ENCODE data around the gene DBN1. TPM values are rescaled to one million over a fixed set of nuclear protein-coding genes. Genes with fewer than 3 reads are reported as not detected.
"Not testable (repeated sequence)": the region's sequence is repeated elsewhere in the genome, so short reads cannot be mapped to it uniquely, and the experiment has no call there.

The DBN1 gene
- total RNA-seq, 1 donor from 2014 or later: 83.3 TPM

DNA sequence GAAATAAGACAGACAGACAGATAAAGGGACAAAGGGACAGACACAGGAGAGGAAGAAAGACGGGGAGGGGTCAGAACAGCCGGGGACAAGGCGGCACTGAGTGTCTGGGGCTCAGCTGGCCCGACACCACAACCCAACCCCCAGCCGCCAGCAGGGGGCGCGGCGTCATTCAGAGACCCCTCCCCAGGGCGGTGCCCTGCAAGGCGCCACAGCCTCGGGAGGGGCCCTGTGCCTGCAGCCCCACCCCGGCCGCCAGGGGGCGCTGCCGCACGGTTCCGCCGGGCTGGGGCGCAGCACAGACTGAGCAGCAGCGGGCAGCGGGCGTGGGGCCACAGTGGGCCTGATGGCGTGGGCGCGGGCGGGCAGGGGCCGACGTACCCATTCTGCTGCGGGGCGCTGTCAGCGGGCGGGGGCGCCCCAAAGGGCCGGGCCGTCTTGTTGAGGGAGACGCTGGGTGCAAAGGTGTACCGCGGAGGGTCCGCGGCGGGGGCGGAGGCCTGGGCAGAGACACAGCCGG is 18.1 kb upstream of the DBN1 start:
- peak; percentile 55 for DNase-seq (ENCODE audit: low spot score)

DNA sequence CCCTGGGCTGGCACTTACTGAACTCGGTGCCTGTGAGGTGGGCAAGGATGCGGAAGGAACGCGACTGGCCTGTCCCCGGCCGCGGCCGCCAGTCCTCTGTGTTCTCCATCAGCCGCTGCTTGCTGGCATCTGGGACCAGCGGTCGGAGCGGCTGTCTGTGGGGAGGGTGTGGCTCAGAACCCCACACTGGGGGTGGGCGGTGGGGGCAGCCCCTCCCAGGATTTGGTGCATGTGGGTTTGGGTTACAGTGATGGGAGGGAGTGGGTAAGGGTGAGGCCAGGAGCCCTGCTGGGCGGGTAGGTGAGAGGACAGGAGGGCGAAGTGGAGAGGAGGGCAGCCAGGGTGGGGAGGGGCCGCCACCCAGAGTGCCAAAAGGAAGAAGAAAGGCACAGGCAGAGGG is 17.6 kb upstream of the DBN1 start:
- DNase-seq (ENCODE audit: low spot score): no peak

DNA sequence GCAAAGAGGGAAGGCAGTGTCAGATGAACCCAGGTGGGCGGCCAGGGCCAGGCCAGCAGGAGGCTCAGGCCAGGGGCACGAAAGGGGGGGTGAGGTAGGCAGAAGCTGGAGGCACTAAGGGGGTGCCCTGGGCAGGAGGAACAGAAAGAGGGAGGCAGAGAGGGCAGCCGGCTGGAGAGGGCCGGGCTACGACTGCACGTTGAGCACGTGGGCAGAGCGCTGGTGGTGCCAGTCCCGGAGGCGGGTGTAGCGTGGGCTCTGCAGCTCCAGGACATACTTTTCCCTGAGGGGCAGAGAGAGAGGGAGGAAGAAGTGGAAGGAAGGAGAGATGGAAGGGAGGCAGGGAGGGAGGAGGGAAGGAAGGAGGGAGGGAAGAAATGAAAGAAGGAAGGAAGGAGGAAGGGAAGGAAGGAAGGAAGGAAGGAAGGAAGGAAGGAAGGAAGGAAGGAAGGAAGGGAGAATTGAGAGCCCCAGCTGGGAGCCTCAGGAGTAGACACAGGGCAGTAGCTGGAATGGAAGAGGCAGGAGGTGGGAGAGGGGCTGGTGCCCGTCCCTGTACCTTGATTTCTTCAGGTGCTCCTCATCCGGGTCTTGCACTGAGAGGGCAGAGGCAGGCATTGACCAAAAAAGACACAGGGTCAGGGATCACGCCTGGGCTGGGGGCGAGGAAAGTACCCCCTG is 17.0 kb upstream of the DBN1 start:
- DNase-seq (ENCODE audit: low spot score): no peak

DNA sequence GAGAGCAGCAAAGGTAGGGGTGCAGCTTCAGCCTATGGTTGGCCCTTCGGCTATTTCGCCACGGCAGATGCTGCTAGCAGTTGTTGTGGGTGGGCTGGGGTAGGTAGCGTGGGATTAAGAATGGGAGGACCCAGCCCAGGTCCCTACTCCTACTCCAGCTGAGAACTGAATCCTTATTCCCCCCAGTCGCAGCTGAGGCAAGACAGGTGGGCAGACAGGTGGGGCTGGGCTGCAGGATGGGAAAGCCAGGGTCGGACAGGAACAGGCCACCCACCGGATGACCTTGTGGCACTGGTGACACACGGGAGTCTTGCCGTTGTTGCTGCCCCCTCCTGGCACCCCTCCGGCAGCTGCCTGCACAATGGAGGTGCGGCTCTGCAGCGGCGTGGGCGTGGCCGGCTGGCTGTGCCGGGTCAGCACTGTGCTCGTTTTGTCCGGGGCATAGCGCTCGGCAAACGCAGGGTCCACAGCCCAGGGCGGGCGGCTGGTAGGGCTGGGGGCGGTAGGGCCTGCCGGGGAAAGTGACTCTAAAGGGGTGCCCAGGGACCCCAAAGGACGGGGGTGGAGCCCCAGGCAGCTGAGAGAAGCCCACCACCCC is 15.8 kb upstream of the DBN1 start:
- no peak for DNase-seq (ENCODE audit: low spot score)

DNA sequence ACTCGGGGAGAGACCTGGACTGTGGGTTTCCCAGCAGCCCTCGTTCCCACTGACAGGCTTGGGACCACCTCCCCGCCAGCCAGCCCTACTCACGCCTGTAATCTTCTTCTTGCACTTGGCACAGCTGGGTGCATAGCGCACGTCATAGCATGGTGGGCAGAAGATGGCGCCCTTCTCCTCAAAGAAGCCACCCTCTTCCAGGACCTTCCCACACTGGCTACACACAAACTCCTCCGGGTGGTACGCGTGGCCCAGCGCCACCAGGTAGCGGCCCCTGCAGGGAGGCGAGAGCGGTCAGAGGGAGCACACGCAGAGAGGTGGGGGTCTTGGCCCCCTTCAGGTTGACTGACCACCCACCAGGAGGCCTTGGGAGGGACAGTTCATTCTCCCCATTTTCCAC is 14.5 kb upstream of the DBN1 start:
- DNase-seq (ENCODE audit: low spot score): no peak

DNA sequence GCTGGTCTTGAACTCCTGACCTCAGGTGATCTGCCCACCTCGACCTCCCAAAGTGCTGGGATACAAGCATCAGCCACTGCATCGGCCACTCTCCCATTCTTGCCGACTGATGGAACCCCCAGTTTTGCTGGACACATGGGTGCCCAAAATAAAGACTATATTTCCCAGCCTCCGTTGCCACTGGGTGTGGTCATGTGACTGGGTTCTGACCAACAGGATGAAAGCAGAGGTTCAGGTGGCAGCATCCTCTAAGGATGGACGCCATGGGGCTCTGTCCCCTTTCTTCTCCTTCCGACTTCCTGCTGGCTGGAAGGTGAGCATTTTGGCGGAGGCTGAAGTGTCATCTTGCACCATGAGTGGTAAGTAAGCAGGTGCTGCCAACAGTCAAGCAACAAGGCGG is 13.7 kb upstream of the DBN1 start:
- DNase-seq (ENCODE audit: low spot score): no peak

DNA sequence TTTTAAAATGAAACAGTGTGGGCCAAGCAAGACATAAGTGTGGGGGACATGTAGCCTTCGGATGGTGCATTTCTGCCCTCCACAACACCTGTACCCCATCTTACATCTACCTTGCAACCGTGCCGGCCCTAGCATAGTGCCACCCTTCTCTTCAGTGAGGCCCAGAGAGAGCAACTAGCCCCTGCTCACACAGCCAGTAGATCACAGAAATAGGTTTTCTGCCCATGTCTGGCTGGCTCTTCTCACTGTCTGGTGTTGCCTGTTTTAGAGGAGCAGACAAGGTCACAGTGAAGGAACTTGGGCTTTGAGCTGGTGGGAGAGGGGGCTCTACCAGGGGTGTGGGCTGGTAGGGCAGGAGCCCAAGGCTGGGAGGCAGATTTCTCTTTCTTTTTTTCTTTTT is 12.8 kb upstream of the DBN1 start:
- DNase-seq (ENCODE audit: low spot score): no peak

DNA sequence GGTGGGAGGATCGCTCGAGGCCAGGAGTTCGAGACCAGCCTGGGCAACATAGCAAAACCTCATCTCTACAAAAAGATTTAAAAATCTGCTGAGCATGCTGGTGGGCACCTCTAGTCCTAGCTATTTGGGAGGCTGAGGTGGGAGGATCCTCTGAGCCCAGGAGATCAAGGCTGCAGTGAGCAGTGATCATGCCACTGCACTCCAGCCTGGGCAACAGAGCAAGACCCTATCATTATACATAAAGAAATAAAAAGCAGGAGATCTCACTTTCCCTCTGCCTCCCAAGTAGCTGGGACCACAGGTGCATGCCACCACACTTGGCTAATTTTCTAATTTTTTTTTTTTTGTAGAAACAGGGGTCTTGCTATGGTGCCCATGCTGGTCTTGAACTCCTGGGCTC is 12.3 kb upstream of the DBN1 start:
- DNase-seq (ENCODE audit: low spot score): not testable (repeated sequence)

DNA sequence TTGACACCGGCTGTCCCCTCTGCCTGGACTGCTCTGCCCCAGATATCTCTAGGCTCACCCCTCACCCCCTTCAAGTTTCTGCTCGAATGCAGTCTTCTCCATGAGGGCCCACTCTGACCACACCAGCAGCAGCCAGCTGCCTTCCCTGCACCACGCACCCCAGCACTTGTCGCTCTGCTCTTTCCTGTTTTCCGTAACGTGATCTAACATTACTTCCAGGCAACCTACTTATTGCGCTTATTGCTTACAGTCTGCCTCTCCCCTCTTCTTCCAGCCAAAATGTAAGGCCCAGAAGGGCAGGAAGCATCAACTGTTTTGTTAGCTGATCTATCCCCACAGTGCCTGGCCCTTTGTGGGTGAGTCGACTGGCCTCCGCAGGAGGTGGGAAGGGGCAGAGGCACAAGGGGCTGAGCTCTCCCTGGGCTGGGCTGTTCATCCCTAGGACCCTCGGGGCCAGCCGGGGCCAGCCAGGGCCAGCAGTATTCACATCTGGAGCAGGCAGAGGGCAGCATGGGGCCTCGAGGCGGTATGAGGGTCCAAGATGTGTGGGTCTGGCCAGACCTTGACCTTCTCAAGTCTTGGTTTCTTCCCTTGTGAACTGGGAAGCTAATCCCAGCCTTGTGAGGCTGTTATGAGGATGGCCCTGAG is 11.6 kb upstream of the DBN1 start:
- no peak for DNase-seq (ENCODE audit: low spot score)

DNA sequence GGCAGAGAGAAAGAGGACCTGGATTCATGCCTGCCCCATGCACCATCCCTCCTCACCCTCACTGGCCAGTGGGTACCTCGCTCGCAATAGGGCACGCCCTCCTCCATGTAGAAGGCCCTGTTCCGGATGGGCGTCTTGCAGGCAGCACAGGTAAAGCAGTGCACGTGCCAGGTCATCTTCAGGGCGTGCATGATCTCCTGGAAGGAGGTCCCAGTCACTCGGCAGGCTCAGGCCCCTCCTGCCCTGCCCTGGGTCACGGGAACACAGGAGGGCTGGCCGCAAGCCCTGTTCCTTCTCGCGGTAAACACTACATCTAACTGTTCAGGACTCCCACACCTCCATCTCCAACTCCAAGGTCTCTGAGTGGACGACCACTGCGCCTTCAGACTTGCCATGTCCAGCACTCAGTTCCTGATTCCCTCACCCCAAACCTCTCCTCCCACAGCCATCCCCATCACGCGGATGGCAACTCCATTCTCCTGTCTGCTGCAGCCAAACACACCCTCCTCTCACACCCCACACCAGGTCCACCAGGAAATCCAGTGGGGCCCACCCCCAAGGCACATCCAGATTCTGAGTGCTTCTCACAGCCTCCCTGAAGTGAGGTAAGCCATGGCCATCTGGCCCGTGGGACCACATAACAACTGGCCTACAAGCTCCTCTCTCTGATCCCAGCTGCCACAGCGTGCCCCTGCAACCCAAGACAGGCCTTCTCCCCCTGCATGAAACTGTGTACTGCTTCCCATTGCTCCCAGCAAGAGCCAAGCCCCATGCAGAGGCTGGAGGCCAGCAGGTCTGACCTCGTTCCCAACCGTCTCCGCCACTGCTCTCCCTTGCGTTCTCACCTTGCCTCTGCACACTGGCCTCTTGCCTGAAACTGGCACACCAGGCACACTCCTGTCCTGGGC is 10.8 kb upstream of the DBN1 start:
- DNase-seq (ENCODE audit: low spot score): no peak

DNA sequence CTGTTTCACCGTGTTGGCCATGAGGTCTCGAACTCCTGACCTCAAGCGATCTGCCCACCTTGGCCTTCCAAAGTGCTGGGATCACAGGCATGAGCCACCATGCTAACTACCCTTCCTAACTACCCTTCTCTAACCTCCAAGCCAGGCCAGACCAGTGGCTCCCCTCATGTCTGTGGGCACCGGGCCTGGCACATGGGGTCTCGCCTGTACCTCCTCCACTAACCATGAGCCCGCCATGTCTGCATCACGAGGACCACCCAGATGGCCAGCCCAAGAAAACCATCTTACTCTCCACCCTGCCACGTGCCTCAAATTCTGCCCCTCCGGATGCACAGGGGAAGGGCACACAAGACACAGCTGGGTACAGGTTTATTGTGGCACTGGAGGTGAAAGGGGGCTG is 9.6 kb upstream of the DBN1 start:
- DNase-seq (ENCODE audit: low spot score): no peak

DNA sequence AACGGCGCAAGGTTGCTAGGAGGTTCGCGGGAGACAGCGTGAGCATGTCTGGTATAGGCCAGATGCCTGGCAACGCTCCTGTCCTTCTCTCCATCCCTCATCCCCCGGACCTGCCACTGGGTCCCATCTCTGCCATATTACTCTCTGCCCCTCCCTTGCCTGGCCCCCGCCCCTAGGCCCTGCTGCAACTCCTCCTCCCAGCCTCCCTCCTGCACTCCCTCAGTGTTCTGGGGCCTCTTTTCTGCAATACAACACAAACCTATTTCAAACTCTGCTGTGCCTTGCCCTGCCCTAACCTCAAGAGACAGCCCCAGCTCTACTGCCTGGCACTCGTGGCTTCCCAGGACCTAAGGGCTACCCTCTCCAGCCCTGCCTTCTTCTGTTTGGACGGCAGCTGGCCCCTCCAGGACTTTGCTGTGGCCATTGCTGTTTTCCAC is 8.9 kb upstream of the DBN1 start:
- DNase-seq (ENCODE audit: low spot score): no peak

DNA sequence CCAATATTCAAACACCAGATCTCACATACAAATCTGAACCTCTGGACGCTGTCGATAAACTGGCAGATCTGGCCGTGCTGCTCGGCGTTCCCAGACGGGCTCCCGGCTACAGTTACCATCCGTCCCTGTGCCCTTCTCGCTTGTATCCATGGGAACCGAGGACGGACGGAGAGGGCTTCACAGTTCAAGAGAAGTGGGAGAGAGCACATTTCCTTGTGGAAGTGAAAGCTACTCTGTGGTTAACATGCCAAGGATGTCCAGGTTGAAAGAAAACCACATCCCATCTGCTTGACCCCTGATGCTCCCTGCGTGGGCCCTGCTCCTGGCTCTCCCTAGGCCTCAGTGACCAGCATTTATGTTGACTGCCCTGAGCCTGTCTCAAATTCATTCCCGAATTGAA is 6.3 kb upstream of the DBN1 start:
- DNase-seq (ENCODE audit: low spot score): no peak

DNA sequence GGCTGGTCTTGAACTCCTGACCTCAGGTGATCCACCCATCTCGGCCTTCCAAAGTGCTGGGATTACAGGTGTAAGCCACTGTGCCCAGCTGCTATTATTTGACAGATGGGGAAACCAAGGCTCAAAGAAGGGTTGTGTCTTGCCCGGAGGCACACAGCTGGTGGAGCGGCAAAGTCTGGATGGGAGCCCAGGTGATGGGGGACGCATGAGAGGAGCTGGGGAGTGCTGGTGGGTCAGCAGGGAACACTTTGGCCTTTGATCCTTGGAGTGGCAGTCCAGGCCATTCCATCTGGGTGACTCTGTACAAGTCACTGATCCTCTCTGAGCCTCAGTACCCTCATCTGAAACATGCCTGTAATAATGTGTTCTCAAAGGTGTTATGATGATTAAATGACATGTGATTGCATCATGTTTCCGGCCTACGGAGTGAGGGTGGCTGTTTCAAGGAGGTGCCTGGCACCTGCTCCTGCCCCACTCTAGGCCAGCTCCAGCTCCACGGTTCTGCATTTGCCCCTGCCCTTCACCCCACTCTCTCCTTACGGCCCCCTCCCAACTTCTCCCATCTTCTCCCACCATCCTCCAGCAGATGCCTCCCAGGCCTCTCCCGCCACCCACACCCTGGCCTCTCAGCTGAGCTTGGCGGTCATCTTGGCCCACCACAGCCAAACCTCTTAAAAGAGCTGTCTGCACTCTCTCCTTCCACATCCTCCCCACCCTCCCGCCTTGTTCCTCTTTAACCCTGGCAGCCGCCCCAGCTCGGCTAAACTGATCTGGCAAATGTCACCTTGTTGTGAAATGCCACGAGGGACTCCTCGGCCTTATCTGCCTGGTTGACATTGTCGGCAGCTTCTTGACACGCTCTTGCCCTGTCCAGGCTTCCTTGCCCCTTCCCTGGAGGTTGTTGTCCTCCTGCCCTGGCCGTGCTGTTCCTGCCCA is 5.5 kb upstream of the DBN1 start:
- peak; percentile 88 for DNase-seq (ENCODE audit: low spot score)

DNA sequence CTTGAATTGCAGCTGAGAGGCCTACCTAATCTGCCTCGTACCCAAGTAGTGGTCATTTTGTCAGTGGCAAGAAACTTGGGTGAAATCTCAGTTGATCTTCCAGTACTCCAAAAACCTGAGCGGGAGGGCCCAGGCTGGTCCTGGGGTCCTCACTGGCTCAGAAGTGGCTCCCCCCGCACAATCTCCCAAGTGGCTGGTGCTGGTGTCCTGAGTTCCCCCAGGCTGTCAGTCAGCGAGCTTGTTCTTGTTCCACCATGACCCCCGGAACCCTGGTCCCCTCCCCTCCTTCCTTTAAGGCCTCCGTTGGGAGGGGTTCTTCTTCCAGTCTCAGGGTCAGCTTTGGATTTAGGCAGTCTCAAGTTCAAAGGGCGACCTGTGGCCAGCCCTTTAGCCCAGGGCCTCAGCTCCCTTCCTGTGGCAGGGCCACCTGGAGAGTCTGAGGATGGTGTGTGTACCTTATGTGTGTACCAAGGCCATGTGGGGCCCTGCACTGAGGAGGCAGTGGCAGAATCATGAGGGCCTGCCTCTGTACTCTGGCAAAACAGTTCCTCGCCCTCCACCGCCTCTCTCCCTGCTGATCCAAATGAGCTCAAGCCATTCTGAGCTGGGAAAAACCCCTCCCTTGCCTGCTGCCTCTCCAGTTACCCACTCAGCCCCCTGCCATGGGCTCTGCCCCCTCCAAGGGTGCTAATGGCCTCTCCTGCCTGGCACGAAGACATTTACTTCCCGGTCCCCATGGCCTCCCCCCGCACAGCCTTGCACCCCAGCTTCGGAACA is 4.5 kb upstream of the DBN1 start:
- DNase-seq (ENCODE audit: low spot score): no peak

DNA sequence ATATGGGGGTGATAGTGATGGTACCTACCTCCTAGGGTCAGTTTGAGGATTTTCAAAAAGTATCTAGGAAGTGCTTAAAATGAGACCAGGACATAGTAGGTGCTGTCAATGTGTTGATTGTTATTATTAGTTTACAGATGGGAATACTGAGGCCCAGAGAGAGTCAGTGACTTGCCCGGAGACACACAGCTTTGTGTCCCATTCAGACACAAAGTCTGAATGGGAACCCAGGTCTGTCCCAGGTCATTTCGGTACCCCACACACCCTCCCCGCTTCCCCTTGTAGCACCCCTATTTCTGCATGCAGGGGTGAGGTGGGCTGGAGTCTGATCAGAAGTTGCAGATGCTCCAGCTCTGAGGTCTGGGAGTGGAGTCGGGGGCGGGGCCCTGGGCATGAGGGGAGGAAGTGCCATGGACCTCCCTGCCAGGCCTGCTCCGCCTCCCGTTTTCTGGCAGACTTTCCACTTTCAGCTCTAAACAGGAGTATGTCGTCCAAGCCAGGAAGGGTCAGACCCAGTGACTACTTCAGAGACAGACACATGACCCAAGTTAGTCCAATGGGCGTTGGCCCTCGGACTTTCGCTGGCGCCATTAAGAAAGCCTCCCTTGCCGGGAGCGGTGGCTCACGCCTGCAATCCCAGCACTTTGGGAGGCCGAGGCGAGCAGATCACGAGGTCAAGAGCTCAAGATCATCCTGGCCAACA is 3.2 kb upstream of the DBN1 start:
- peak; percentile 79 for DNase-seq (ENCODE audit: low spot score)

DNA sequence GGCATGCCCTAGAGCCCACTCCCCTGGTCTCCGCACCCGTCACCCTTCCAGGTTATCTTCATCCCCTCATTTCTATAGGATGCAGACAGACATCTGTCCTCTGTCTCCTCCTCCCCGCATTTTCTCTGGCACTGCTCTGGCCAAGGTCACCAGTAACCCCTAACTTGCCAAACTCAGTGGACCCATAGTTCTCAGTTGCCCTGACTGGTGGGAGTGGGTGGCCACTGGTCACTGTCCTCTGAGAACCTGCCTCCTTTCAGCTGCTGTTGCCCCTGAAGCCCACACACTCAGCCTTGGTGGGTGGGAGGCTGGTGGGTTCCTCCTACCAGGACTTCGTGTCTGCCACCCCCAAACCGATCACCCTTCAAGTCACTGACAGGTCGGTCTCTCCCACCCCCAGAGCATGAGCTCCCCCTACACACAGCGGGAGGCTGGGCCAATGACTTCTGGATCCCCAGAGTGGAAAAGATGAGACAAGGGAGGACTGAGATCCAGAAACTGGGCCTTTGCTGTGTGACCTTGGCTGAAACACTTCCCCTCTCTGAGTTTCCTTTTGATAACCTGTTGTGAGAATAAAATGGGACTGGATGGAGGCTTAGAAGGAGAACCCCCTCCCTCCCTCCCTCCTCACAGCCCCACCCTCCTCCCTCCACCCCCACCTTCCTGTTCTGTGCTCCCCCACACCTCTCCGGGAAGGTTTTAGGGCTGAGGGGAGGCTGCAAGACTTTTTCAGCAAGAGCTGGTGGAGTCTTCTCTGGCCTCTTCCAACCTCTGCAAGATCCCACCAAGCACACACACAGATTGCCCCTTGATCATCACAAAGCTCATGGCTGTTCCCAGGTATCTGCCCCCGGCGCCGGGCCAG is 2.4 kb upstream of the DBN1 start:
- no peak for DNase-seq (ENCODE audit: low spot score)

DNA sequence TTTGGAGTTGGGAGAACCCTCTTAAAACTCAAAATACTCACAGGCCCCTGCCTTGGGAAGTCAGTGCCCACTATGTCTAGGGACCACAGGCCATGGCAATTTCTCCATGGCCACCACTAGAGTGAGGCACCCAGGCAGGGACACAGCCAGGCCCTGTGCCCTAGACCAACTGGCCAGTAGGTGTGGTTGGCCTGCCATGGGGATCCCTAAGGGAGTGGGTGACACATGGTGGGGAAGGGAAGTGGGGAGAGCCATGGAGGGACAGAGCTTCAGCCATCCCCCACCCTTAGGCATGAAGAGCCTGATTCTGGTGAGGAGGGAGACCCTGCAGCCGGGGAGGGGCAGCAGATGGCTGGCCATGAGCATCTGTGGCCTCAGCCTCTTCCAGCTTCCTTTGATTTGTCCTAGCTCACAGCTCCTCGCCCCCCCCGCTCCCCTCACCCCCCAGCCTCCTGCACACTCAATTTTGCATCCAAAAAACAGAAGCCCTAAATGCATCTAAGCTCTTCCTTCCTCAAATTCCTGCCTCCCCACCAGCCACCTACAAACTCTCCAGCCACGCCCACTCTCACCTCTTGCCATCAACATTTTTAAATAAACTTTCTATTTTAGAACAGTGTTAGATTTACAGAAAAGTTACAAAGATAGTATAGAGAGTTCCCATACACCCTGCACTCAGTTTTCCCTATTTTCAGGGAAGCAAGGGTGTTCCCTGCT is 1.6 kb upstream of the DBN1 start:
- no peak for DNase-seq (ENCODE audit: low spot score)

Measured in umbilical cord (tissue), 2 donors.